Measurements from ENCODE around the gene SPC25.
"Not testable (repeated sequence)": the region's sequence is repeated elsewhere in the genome, so short reads cannot be mapped to it uniquely, and the experiment has no call there.

SPC25 gene

GRCh38 chr2:168901003-168901402 lies 10.8 kb upstream of the SPC25 start, which contains the start of gene G6PC2:
Gene G6PC2 (plus strand): TSS chr2:168901291. CDS start chr2:168901332, 41 bp downstream.
- no peak for DNase-seq

- DNase-seq: no peak
Observed at GRCh38 chr2:168897449-168897848, 7.2 kb upstream of the SPC25 start.

- DNase-seq: no peak
Observed at GRCh38 chr2:168896783-168897182, 6.6 kb upstream of the SPC25 start.

- no peak for DNase-seq
Observed at GRCh38 chr2:168895771-168896170, 5.5 kb upstream of the SPC25 start.

GRCh38 chr2:168894720-168895119 lies 4.5 kb upstream of the SPC25 start:
- DNase-seq: no peak

GRCh38 chr2:168894101-168894500 lies 3.9 kb upstream of the SPC25 start:
- no peak for DNase-seq

GRCh38 chr2:168892327-168892726 lies 2.1 kb upstream of the SPC25 start:
- DNase-seq: no peak

GRCh38 chr2:168889635-168890005 lies 610 bp downstream of the SPC25 start:
- no peak for DNase-seq

- no peak for DNase-seq
Observed at GRCh38 chr2:168884975-168885374, 5.3 kb downstream of the SPC25 start.

GRCh38 chr2:168882163-168882562 lies 8.1 kb downstream of the SPC25 start:
- DNase-seq: not testable (repeated sequence)

- DNase-seq: no peak
Observed at GRCh38 chr2:168874368-168875054, 15.7 kb downstream of the SPC25 start.

- not testable (repeated sequence) for DNase-seq
Observed at GRCh38 chr2:168870824-168871223, 19.4 kb downstream of the SPC25 start.

- not testable (repeated sequence) for DNase-seq
Observed at GRCh38 chr2:168870369-168870768, 19.9 kb downstream of the SPC25 start.

GRCh38 chr2:168867164-168867563 lies 23.1 kb downstream of the SPC25 start:
- DNase-seq: not testable (repeated sequence)

GRCh38 chr2:168858146-168858545 lies 32.1 kb downstream of the SPC25 start:
- DNase-seq: no peak

- no peak for DNase-seq
Observed at GRCh38 chr2:168855601-168856000, 34.6 kb downstream of the SPC25 start.

- no peak for DNase-seq
Observed at GRCh38 chr2:168854651-168855050, 35.6 kb downstream of the SPC25 start.

- DNase-seq: no peak
Observed at GRCh38 chr2:168853471-168853870, 36.8 kb downstream of the SPC25 start.

- no peak for DNase-seq
Observed at GRCh38 chr2:168852481-168852880, 37.7 kb downstream of the SPC25 start.

- no peak for DNase-seq
Observed at GRCh38 chr2:168851674-168852320, 38.4 kb downstream of the SPC25 start.

- no peak for DNase-seq
Observed at GRCh38 chr2:168850846-168851245, 39.4 kb downstream of the SPC25 start.

GRCh38 chr2:168849610-168850009 lies 40.6 kb downstream of the SPC25 start:
- DNase-seq: peak; percentile 20

GRCh38 chr2:168848225-168848624 lies 42.0 kb downstream of the SPC25 start:
- no peak for DNase-seq

GRCh38 chr2:168843253-168843652 lies 47.0 kb downstream of the SPC25 start:
- no peak for DNase-seq

- DNase-seq: no peak
Observed at GRCh38 chr2:168841445-168841844, 48.8 kb downstream of the SPC25 start.

All from eye (tissue), 1 donor.